IgD-negative memory B cell (primary cell): ENCODE measurements around the gene EPHA2. TPM values are rescaled to one million over a fixed set of nuclear protein-coding genes. Genes with fewer than 3 reads are reported as not detected.
A peak's percentile ranks its signal among the peaks of the same experiment; 100 is the strongest.
"Not testable (repeated sequence)": the region's sequence is repeated elsewhere in the genome, so short reads cannot be mapped to it uniquely, and the experiment has no call there.

Experiments
- H3K27ac Mint-ChIP-seq, 3 donors: one replicate each; pipeline ENCODE4 v1.8.0; 2020 to 2022; ENCODE audit warnings: mild to moderate bottlenecking in 3 of 3, mixed read lengths in 3 of 3, moderate library complexity in 1 of 3
- H3K27me3 Mint-ChIP-seq: one replicate; pipeline ENCODE4 v1.8.0; 2021; ENCODE audit warnings: mixed read lengths
- H3K36me3 Mint-ChIP-seq: one replicate; pipeline ENCODE4 v1.8.0; 2020; ENCODE audit warnings: mild to moderate bottlenecking, mixed read lengths
- H3K4me1 Mint-ChIP-seq, 3 donors: one replicate each; pipeline ENCODE4 v1.8.0; 2020 to 2022; ENCODE audit warnings: mixed read lengths in 3 of 3, mild to moderate bottlenecking in 1 of 3
- H3K4me3 Mint-ChIP-seq, 4 donors: one replicate each; pipeline ENCODE4 v1.8.0; 2020 to 2022; ENCODE audit warnings: mild to moderate bottlenecking in 4 of 4, mixed read lengths in 4 of 4, moderate library complexity in 3 of 4
- H3K9me3 Mint-ChIP-seq, 3 donors: one replicate each; pipeline ENCODE4 v1.8.0; 2020 to 2021; ENCODE audit warnings: mixed read lengths in 3 of 3, mild to moderate bottlenecking in 1 of 3
- polyA plus RNA-seq: library from polyadenylated mRNA; unstranded; fragments of 300-500 nt; fragmentation: Illumina TruSeq; gene quantifications from one replicate; pipeline ENCODE4 v1.2.3, GENCODE V29; 2021

The EPHA2 gene
- polyA plus RNA-seq, 1 donor from 2014 or later: not detected

GRCh38 chr1:16119504-16119903 is 36.4 kb downstream of the EPHA2 start:
- H3K27me3 Mint-ChIP-seq: peaks cover 18% of the 10 kb centered on the region
- no peak overlapping the region for H3K27ac Mint-ChIP-seq
- H3K4me3 Mint-ChIP-seq: no peak overlapping the region
- H3K9me3 Mint-ChIP-seq: no peaks in the 10 kb centered on the region
- H3K36me3 Mint-ChIP-seq: peaks cover 1% of the 10 kb centered on the region
- no peaks in the 10 kb centered on the region for H3K4me1 Mint-ChIP-seq

- Mint-ChIP-seq H3K9me3 (no peaks in the 10 kb centered on the region), H3K4me1 (no peaks in the 10 kb centered on the region), H3K27me3 (peaks cover 18% of the 10 kb centered on the region), H3K27ac (no peak overlapping the region), H3K4me3 (no peak overlapping the region), H3K36me3 (no peaks in the 10 kb centered on the region)
Measured at GRCh38 chr1:16118706-16119105, 37.2 kb downstream of the EPHA2 start.

GRCh38 chr1:16117936-16118335 is 37.9 kb downstream of the EPHA2 start:
- Mint-ChIP-seq H3K27me3 (peaks cover 13% of the 10 kb centered on the region), H3K9me3 (no peaks in the 10 kb centered on the region), H3K4me1 (no peaks in the 10 kb centered on the region), H3K4me3 (no peak overlapping the region), H3K27ac (peak overlapping the region in 1 of 3 donors; percentile 89), H3K36me3 (no peaks in the 10 kb centered on the region)

- Mint-ChIP-seq H3K36me3 (no peaks in the 10 kb centered on the region), H3K4me1 (no peaks in the 10 kb centered on the region), H3K27me3 (peaks cover 11% of the 10 kb centered on the region), H3K9me3 (no peaks in the 10 kb centered on the region), H3K27ac (peak overlapping the region in 1 of 3 donors; percentile 89), H3K4me3 (no peak overlapping the region)
Measured at GRCh38 chr1:16117369-16117768, 38.5 kb downstream of the EPHA2 start.

GRCh38 chr1:16116625-16117024 is 39.2 kb downstream of the EPHA2 start:
- Mint-ChIP-seq H3K27ac (peak overlapping the region in 1 of 3 donors; percentile 67), H3K9me3 (no peaks in the 10 kb centered on the region), H3K36me3 (no peaks in the 10 kb centered on the region), H3K4me1 (no peaks in the 10 kb centered on the region), H3K4me3 (no peak overlapping the region), H3K27me3 (peaks cover 8% of the 10 kb centered on the region)

- H3K27me3 Mint-ChIP-seq: peaks cover 13% of the 10 kb centered on the region
- H3K27ac Mint-ChIP-seq: no peak overlapping the region
- no peak overlapping the region for H3K4me3 Mint-ChIP-seq
- no peaks in the 10 kb centered on the region for H3K9me3 Mint-ChIP-seq
- no peaks in the 10 kb centered on the region for H3K36me3 Mint-ChIP-seq
- no peaks in the 10 kb centered on the region for H3K4me1 Mint-ChIP-seq
Measured at GRCh38 chr1:16116002-16116401, 39.9 kb downstream of the EPHA2 start.

GRCh38 chr1:16115468-16115983 is 40.3 kb downstream of the EPHA2 start:
- Mint-ChIP-seq H3K27me3 (peaks cover 13% of the 10 kb centered on the region), H3K4me3 (no peak overlapping the region)

GRCh38 chr1:16114527-16115467 is 41.1 kb downstream of the EPHA2 start:
- H3K4me1 Mint-ChIP-seq: no peaks in the 10 kb centered on the region
- H3K9me3 Mint-ChIP-seq: peaks cover 0 to 4% (median 3%) of the 10 kb centered on the region in 3 donors
- no peaks in the 10 kb centered on the region for H3K36me3 Mint-ChIP-seq
- no peak overlapping the region for H3K4me3 Mint-ChIP-seq
- H3K27me3 Mint-ChIP-seq: peaks cover 19% of the 10 kb centered on the region
- H3K27ac Mint-ChIP-seq: no peak overlapping the region

More at GRCh38 chr1:16115468-16115983, 40.3 kb downstream of the EPHA2 start:
- Mint-ChIP-seq H3K9me3 (no peaks in the 10 kb centered on the region), H3K4me1 (no peaks in the 10 kb centered on the region), H3K27ac (no peak overlapping the region), H3K36me3 (no peaks in the 10 kb centered on the region)

- Mint-ChIP-seq H3K27me3 (peaks cover 25% of the 10 kb centered on the region), H3K4me1 (no peaks in the 10 kb centered on the region), H3K36me3 (peaks cover 2% of the 10 kb centered on the region)
Measured at GRCh38 chr1:16112596-16113555, 43.0 kb downstream of the EPHA2 start.

GRCh38 chr1:16111771-16112595 is 43.9 kb downstream of the EPHA2 start:
- no peaks in the 10 kb centered on the region for H3K4me1 Mint-ChIP-seq
- H3K27ac Mint-ChIP-seq: peak overlapping the region in 1 of 3 donors; percentile 1
- peaks cover 2% of the 10 kb centered on the region for H3K36me3 Mint-ChIP-seq
- H3K27me3 Mint-ChIP-seq: peaks cover 29% of the 10 kb centered on the region
- no peak overlapping the region for H3K4me3 Mint-ChIP-seq
- peaks cover 0 to 17% (median 16%) of the 10 kb centered on the region in 3 donors for H3K9me3 Mint-ChIP-seq

More at GRCh38 chr1:16112596-16113555, 43.0 kb downstream of the EPHA2 start:
- Mint-ChIP-seq H3K9me3 (peaks cover 0 to 10% (median 9%) of the 10 kb centered on the region in 3 donors), H3K4me3 (no peak overlapping the region), H3K27ac (no peak overlapping the region)

- peaks cover 2% of the 10 kb centered on the region for H3K36me3 Mint-ChIP-seq
- H3K4me1 Mint-ChIP-seq: no peaks in the 10 kb centered on the region
- peaks cover 0 to 22% (median 16%) of the 10 kb centered on the region in 3 donors for H3K9me3 Mint-ChIP-seq
- H3K4me3 Mint-ChIP-seq: no peak overlapping the region
- peaks cover 30% of the 10 kb centered on the region for H3K27me3 Mint-ChIP-seq
- H3K27ac Mint-ChIP-seq: no peak overlapping the region
Measured at GRCh38 chr1:16110884-16111283, 45.0 kb downstream of the EPHA2 start.

- Mint-ChIP-seq H3K4me3 (no peak overlapping the region), H3K4me1 (no peaks in the 10 kb centered on the region), H3K27me3 (peaks cover 32% of the 10 kb centered on the region), H3K36me3 (peaks cover 2% of the 10 kb centered on the region), H3K27ac (no peak overlapping the region), H3K9me3 (peaks cover 0 to 22% (median 16%) of the 10 kb centered on the region in 3 donors)
Measured at GRCh38 chr1:16110456-16110855, 45.4 kb downstream of the EPHA2 start.

GRCh38 chr1:16109571-16109970 is 46.3 kb downstream of the EPHA2 start:
- Mint-ChIP-seq H3K4me3 (no peak overlapping the region), H3K27me3 (peaks cover 33% of the 10 kb centered on the region), H3K36me3 (peaks cover 2% of the 10 kb centered on the region), H3K27ac (no peak overlapping the region), H3K4me1 (no peaks in the 10 kb centered on the region), H3K9me3 (peaks cover 0 to 22% (median 16%) of the 10 kb centered on the region in 3 donors)

- H3K27ac Mint-ChIP-seq, H3K36me3 Mint-ChIP-seq, H3K4me3 Mint-ChIP-seq, H3K4me1 Mint-ChIP-seq: not testable (repeated sequence)
- peaks cover 3 to 34% (median 21%) of the 10 kb centered on the region in 3 donors for H3K9me3 Mint-ChIP-seq
- H3K27me3 Mint-ChIP-seq: peaks cover 33% of the 10 kb centered on the region
Measured at GRCh38 chr1:16107039-16107438, 48.8 kb downstream of the EPHA2 start.
